ENCODE data around the gene ADAMTS7. TPM values are rescaled to one million over a fixed set of nuclear protein-coding genes. Genes with fewer than 3 reads are reported as not detected.
"Not testable (repeated sequence)": the region's sequence is repeated elsewhere in the genome, so short reads cannot be mapped to it uniquely, and the experiment has no call there.

ADAMTS7 gene
- total RNA-seq, 1 experiment from 2014 or later = 12.0 TPM

DNA sequence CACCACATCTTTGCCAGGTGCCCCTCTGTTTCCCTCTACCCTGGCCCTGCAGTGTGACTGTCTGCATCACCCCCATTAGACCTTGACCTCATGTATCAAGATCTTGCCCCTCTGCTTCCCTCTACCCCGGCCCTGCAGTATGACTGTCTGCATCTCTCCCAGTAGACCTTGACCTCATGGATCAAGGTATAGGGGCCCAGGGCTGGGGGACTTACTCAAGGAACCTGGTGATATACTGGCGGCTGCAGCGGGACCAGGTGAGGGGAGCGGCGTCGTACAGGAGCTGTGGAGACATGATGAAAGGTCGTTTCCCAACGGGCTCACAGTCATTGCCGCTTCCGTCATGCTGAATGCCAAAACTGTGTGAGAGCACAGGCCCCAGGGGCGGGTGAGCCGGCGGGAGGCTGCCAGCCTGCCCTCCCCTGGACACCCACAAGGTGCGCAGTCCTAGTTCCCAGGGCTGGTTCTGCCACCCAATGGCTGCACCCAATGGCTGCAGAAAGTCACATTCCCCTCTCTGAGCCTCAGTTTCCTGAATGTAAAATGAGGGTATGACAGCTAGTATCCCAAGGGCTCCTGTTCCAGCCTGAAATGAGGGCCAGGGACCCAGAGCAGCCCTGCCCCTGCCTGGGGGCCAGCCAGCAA is 23.1 kb downstream of the ADAMTS7 start:
- Histone ChIP-seq H3K9me3 (ENCODE audit: control insufficient read depth in 1 of 2, insufficient read depth in 1 of 2, low read depth in 1 of 2, low read length in 2 of 2) (no peaks in the 10 kb centered on the region), H3K4me1 (ENCODE audit: control insufficient read depth in 1 of 2, insufficient read depth in 2 of 2, low read length in 2 of 2) (no peaks in the 10 kb centered on the region), H3K27me3 (ENCODE audit: insufficient read depth, low read length) (no peaks in the 10 kb centered on the region), H3K79me2 (ENCODE audit: insufficient read depth, low read length) (no peaks in the 10 kb centered on the region), H3K9me2 (ENCODE audit: insufficient read depth) (no peaks in the 10 kb centered on the region), H3K4me3 (replicated peaks in 1 of 2; ENCODE audit: low read depth in 1 of 2, low read length in 2 of 2) (no peak overlapping the region), H3K27ac (ENCODE audit: low read depth, low read length) (no peak overlapping the region), H3K36me3 (ENCODE audit: control insufficient read depth in 1 of 2, insufficient read depth in 2 of 2, low read length in 2 of 2) (no peaks in the 10 kb centered on the region), H3K9ac (ENCODE audit: low read length) (no peak overlapping the region), H3K4me2 (ENCODE audit: low read length) (no peak overlapping the region), H2AFZ (ENCODE audit: low read depth, low read length, poor library complexity, severe bottlenecking) (no peak overlapping the region), H4K20me1 (ENCODE audit: insufficient read depth) (no peaks in the 10 kb centered on the region)
- DNase-seq (ENCODE audit: low read depth, low spot score) = no peak
- BruUV-seq (replicated peaks) = no TSS peak
- ChIA-PET CTCF (no interaction called here), RAD21 (ENCODE audit: low non-redundant PET in 1 of 2, low total read pairs in 2 of 2, uncharacterized antibody in 2 of 2, unreplicated experiment in 2 of 2) (no interaction called here), POLR2A (no interaction called here)
- TF ChIP-seq CEBPB (IDR thresholded peaks at IDR 0.05; ENCODE audit: low read depth) = no peak
- no peak for TF ChIP-seq EZH2phosphoT487 (IDR thresholded peaks at IDR 0.05; ENCODE audit: borderline replicate concordance)
- no peak for TF ChIP-seq CBX3 (IDR thresholded peaks at IDR 0.05; ENCODE audit: low read depth)
- TF ChIP-seq, protein P1, sequence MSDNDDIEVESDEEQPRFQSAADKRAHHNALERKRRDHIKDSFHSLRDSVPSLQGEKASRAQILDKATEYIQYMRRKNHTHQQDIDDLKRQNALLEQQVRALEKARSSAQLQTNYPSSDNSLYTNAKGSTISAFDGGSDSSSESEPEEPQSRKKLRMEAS (IDR thresholded peaks at IDR 0.05) = no peak
- no peak for TF ChIP-seq YY1 (IDR thresholded peaks at IDR 0.05; ENCODE audit: extremely low read depth, insufficient replicate concordance, low read depth, low read length)
- no peak for TF ChIP-seq POLR2AphosphoS5 (IDR thresholded peaks at IDR 0.05; ENCODE audit: low read depth, low read length)
- TF ChIP-seq FOSL1 (IDR thresholded peaks at IDR 0.05; ENCODE audit: low read depth) = no peak
- ATAC-seq = peak; percentile 54; the same call in 1 of the 2 replicates
- intact Hi-C loops (cut with micrococcal nuclease) = no loop called here

GRCh38 chr15:78782402-78782801 is 28.9 kb downstream of the ADAMTS7 start:
- H3K9me3 ChIP-seq (ENCODE audit: control insufficient read depth in 1 of 2, insufficient read depth in 1 of 2, low read depth in 1 of 2, low read length in 2 of 2); ATAC-seq; H3K4me2 ChIP-seq (ENCODE audit: low read length); H3K4me1 ChIP-seq (ENCODE audit: control insufficient read depth in 1 of 2, insufficient read depth in 2 of 2, low read length in 2 of 2); H4K20me1 ChIP-seq (ENCODE audit: insufficient read depth); H3K27me3 ChIP-seq (ENCODE audit: insufficient read depth, low read length); H3K27ac ChIP-seq (ENCODE audit: low read depth, low read length); H2AFZ ChIP-seq (ENCODE audit: low read depth, low read length, poor library complexity, severe bottlenecking); RAD21 ChIA-PET (ENCODE audit: low non-redundant PET in 1 of 2, low total read pairs in 2 of 2, uncharacterized antibody in 2 of 2, unreplicated experiment in 2 of 2); H3K36me3 ChIP-seq (ENCODE audit: control insufficient read depth in 1 of 2, insufficient read depth in 2 of 2, low read length in 2 of 2); DNase-seq (ENCODE audit: low read depth, low spot score); BruUV-seq (replicated peaks); H3K9ac ChIP-seq (ENCODE audit: low read length); H3K4me3 ChIP-seq (replicated peaks in 1 of 2; ENCODE audit: low read depth in 1 of 2, low read length in 2 of 2); H3K9me2 ChIP-seq (ENCODE audit: insufficient read depth); H3K79me2 ChIP-seq (ENCODE audit: insufficient read depth, low read length); CTCF ChIA-PET; POLR2A ChIA-PET; intact Hi-C loops (cut with micrococcal nuclease): not testable (repeated sequence)

DNA sequence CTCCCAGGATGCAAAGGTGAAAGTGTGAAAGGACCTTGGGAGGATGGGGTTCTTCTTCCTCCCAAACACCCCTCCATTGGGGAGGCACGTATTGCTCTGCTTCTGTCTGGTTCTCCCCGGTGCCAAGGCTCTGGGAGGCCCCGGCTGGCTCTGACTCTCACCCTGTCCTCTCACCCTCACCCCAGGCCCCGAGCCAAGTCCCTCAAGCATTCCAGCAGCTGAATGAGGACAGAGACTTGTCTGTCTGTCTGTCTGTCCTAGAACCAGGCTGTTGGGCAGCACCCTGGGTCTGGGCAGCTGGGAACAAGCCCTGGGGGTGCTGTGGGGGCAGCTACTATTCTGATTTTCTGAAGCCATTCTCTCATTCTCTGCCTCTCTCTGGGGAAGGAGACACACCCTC is 29.9 kb downstream of the ADAMTS7 start:
- RAD21 ChIA-PET (ENCODE audit: low non-redundant PET in 1 of 2, low total read pairs in 2 of 2, uncharacterized antibody in 2 of 2, unreplicated experiment in 2 of 2); CTCF ChIA-PET: not testable (repeated sequence)

DNA sequence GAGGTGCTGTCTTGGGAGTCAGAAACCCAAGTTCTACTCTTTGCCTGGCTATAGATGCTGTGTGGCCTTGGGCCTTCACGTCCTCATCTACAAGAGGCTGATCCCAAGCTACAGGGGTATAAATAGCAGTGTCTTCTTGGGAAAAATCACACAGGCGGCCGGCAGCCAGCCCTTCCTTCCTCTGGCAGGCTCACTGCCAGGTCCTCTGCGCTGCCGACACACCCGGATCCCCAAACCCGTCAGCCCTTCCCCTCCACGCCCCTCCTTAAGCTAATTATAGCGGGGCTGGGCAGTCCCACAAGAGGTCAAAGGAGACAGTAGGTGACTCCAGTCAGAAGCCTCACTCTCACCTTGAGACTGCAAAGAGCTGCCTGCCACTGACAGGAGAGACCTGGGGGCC is 31.3 kb downstream of the ADAMTS7 start:
- H3K4me2 ChIP-seq (ENCODE audit: low read length); RAD21 ChIA-PET (ENCODE audit: low non-redundant PET in 1 of 2, low total read pairs in 2 of 2, uncharacterized antibody in 2 of 2, unreplicated experiment in 2 of 2); H2AFZ ChIP-seq (ENCODE audit: low read depth, low read length, poor library complexity, severe bottlenecking); H3K27ac ChIP-seq (ENCODE audit: low read depth, low read length); H3K79me2 ChIP-seq (ENCODE audit: insufficient read depth, low read length); intact Hi-C loops (cut with micrococcal nuclease); CTCF ChIA-PET; BruUV-seq (replicated peaks); H3K36me3 ChIP-seq (ENCODE audit: control insufficient read depth in 1 of 2, insufficient read depth in 2 of 2, low read length in 2 of 2); H4K20me1 ChIP-seq (ENCODE audit: insufficient read depth); DNase-seq (ENCODE audit: low read depth, low spot score); H3K9me3 ChIP-seq (ENCODE audit: control insufficient read depth in 1 of 2, insufficient read depth in 1 of 2, low read depth in 1 of 2, low read length in 2 of 2); H3K4me1 ChIP-seq (ENCODE audit: control insufficient read depth in 1 of 2, insufficient read depth in 2 of 2, low read length in 2 of 2); H3K4me3 ChIP-seq (replicated peaks in 1 of 2; ENCODE audit: low read depth in 1 of 2, low read length in 2 of 2); POLR2A ChIA-PET; H3K9me2 ChIP-seq (ENCODE audit: insufficient read depth); H3K9ac ChIP-seq (ENCODE audit: low read length); H3K27me3 ChIP-seq (ENCODE audit: insufficient read depth, low read length); ATAC-seq: not testable (repeated sequence)

More for the DNA sequence above, 29.9 kb downstream of the ADAMTS7 start:
- POLR2A ChIA-PET; DNase-seq (ENCODE audit: low read depth, low spot score); H3K9ac ChIP-seq (ENCODE audit: low read length); H3K36me3 ChIP-seq (ENCODE audit: control insufficient read depth in 1 of 2, insufficient read depth in 2 of 2, low read length in 2 of 2); H3K9me2 ChIP-seq (ENCODE audit: insufficient read depth); H3K79me2 ChIP-seq (ENCODE audit: insufficient read depth, low read length); intact Hi-C loops (cut with micrococcal nuclease); H3K27ac ChIP-seq (ENCODE audit: low read depth, low read length); H3K4me2 ChIP-seq (ENCODE audit: low read length); H4K20me1 ChIP-seq (ENCODE audit: insufficient read depth); H3K4me3 ChIP-seq (replicated peaks in 1 of 2; ENCODE audit: low read depth in 1 of 2, low read length in 2 of 2); H3K9me3 ChIP-seq (ENCODE audit: control insufficient read depth in 1 of 2, insufficient read depth in 1 of 2, low read depth in 1 of 2, low read length in 2 of 2); BruUV-seq (replicated peaks); H3K27me3 ChIP-seq (ENCODE audit: insufficient read depth, low read length); ATAC-seq; H3K4me1 ChIP-seq (ENCODE audit: control insufficient read depth in 1 of 2, insufficient read depth in 2 of 2, low read length in 2 of 2); H2AFZ ChIP-seq (ENCODE audit: low read depth, low read length, poor library complexity, severe bottlenecking): not testable (repeated sequence)

Data from HCT116 (cell line).